C4-2B (cell line): ENCODE data around the gene JAZF1.

Experiments
- CTCF ChIP-seq: fragments of 450-650 bp; conservative IDR thresholded peaks from 2 replicates; pipeline ENCODE4 v1.5.1; 2017; ENCODE audit warnings: mild to moderate bottlenecking
- ZFX ChIP-seq: fragments of 450-650 bp; IDR thresholded peaks from 2 replicates; pipeline ENCODE4 v1.6.1; 2017

DNA sequence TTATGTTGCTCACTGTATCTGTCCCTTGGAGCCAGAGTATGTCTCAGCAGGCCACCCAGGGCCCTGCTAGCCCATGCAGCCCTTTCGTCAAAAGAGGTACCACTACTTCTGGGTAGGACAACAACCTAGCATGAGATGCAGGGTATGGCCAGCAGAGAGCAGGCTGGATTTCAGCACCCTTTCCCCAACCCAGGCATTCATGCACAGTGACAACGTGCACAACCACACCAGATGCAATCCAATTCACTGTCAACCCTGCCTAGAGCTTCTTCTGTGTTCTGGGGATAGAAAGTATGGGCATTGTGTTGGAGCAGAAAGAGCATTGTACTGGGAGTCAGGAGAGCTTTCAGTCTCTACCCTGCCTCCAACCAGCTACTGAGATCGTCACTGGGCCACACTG is 37.9 kb downstream of the JAZF1 start:
- TF ChIP-seq CTCF: no peak
- TF ChIP-seq ZFX: no peak
